SK-N-MC (cell line): ENCODE measurements around the gene ZNF638.

Source experiments
- DNase-seq: peaks from one replicate; pipeline ENCODE4 v3.0.0-alpha.2; 2011; ENCODE audit warnings: low read depth, low spot score
- H3K27ac ChIP-seq: fragments of 200-600 bp; sonication (generic); 2 replicates; pipeline ENCODE4 v1.5.1; 2016; ENCODE audit warnings: mixed run types
- H3K36me3 ChIP-seq: fragments of 200-600 bp; sonication (generic); 2 replicates; pipeline ENCODE4 v1.6.1; 2017; ENCODE audit warnings: antibody characterized with exemption, low read length, mixed read lengths; ENCODE audit not compliant: insufficient read depth
- H3K4me3 ChIP-seq: fragments of 200-600 bp; sonication (generic); 2 replicates; pipeline ENCODE4 v1.5.1; 2016
- H3K9ac ChIP-seq: fragments of 200-600 bp; sonication (generic); 2 replicates; pipeline ENCODE4 v1.8.0; 2017; ENCODE audit warnings: mixed run types, mixed read lengths; ENCODE audit not compliant: insufficient read length
- H3K9me3 ChIP-seq: fragments of 200-600 bp; sonication (generic); 2 replicates; pipeline ENCODE4 v1.6.1; 2017; ENCODE audit warnings: low read depth, mild to moderate bottlenecking, antibody characterized with exemption, low read length, moderate library complexity, mixed read lengths
- EZH2 ChIP-seq: fragments of 200-600 bp; sonication (generic); IDR thresholded peaks from one replicate; pipeline ENCODE4 v1.6.1; 2017; ENCODE audit warnings: antibody characterized with exemption
- FOXP2 ChIP-seq: optimal IDR thresholded peaks from 2 replicates; pipeline ENCODE3; 2011; ENCODE audit warnings: mild to moderate bottlenecking, moderate library complexity; ENCODE audit not compliant: insufficient read depth; ENCODE audit errors: extremely low read length, control extremely low read depth
- POLR2AphosphoS5 ChIP-seq: IDR thresholded peaks from 2 replicates; pipeline ENCODE4 v1.6.1; 2012; ENCODE audit warnings: mild to moderate bottlenecking, low read depth, low read length, borderline replicate concordance

Gene ZNF638

GRCh38 chr2:71484354-71484753, 152.8 kb downstream of the ZNF638 start:
- DNase-seq = no peak
- Histone ChIP-seq H3K9ac (no peak overlapping the region), H3K9me3 (no peaks in the 10 kb centered on the region), H3K27ac (no peak overlapping the region), H3K4me3 (no peak overlapping the region), H3K36me3 (no peaks in the 10 kb centered on the region)
- TF ChIP-seq POLR2AphosphoS5 (no peak), FOXP2 (no peak), EZH2 (no peak)
